Lung (tissue), 12 donors: Measurements from ENCODE around the gene CGNL1. TPM values are rescaled to one million over a fixed set of nuclear protein-coding genes. Genes with fewer than 3 reads are reported as not detected.

Experiments used
- ATAC-seq: fragments of 200-7000 bp; cut with Tn5 transposase; one replicate; pipeline ENCODE4 v1.9.1; 2020; ENCODE audit warnings: moderate number of reproducible peaks; ENCODE audit not compliant: insufficient read depth, low FRiP score
- DNase-seq, 3 donors: peaks; one replicate each; pipeline ENCODE4 v3.0.0-alpha.2; 2013 to 2017
- H3K27ac ChIP-seq, 2 donors: one replicate each; pipeline ENCODE4 v1.5.1; 2013; ENCODE audit warnings: mild to moderate bottlenecking in 2 of 2, moderate library complexity in 2 of 2, control low read depth in 1 of 2, inconsistent platforms in 1 of 2, low read depth in 1 of 2, low read length in 1 of 2
- H3K27me3 ChIP-seq, 3 donors: one replicate each; pipeline ENCODE4 v1.5.1; 2013; ENCODE audit warnings: low read length in 2 of 3; ENCODE audit not compliant: control insufficient read depth in 3 of 3, insufficient read depth in 3 of 3
- H3K36me3 ChIP-seq, 4 donors: one replicate each; pipeline ENCODE4 v1.5.1; 2013; ENCODE audit warnings: low read length in 4 of 4, mild to moderate bottlenecking in 1 of 4, moderate library complexity in 1 of 4; ENCODE audit not compliant: control insufficient read depth in 4 of 4, insufficient read depth in 4 of 4
- H3K4me1 ChIP-seq, 5 donors: one replicate each; pipeline ENCODE4 v1.5.1; 2013; ENCODE audit warnings: low read length in 5 of 5, mild to moderate bottlenecking in 2 of 5, moderate library complexity in 1 of 5; ENCODE audit not compliant: control insufficient read depth in 5 of 5, insufficient read depth in 5 of 5
- H3K4me3 ChIP-seq: one replicate; pipeline ENCODE4 v1.5.1; 2013; ENCODE audit warnings: mild to moderate bottlenecking, control low read depth, moderate library complexity
- H3K9ac ChIP-seq, 2 donors: one replicate each; pipeline ENCODE4 v1.5.1; 2013; ENCODE audit warnings: low read length in 2 of 2, control low read depth in 1 of 2; ENCODE audit not compliant: insufficient read depth in 1 of 2
- H3K9me3 ChIP-seq, 4 donors: one replicate each; pipeline ENCODE4 v1.5.1; 2013; ENCODE audit warnings: low read length in 3 of 4, mild to moderate bottlenecking in 1 of 4, moderate library complexity in 1 of 4; ENCODE audit not compliant: control insufficient read depth in 4 of 4, insufficient read depth in 3 of 4
- CTCF ChIP-seq: IDR thresholded peaks from 2 replicates; pipeline ENCODE4 v1.5.1; 2012; ENCODE audit warnings: mild to moderate bottlenecking; ENCODE audit errors: control extremely low read depth, extremely low read depth
- WGBS, 2 donors: extraction: QIAGEN DNeasy Blood & Tissue Kit; methylation state at CpG; one replicate each; pipeline ENCODE4 v1.1.7; 2013; 5-methylcytosine and 5-hydroxymethylcytosine counted together
- polyA plus RNA-seq, 2 donors: library from polyadenylated mRNA; stranded (reverse); fragments of 200-250 nt; gene quantifications; one replicate each; pipeline ENCODE4 v1.2.1, GENCODE V29; 2013
- total RNA-seq, 2 donors: library from RNA; depleted of rRNA in 1 of 2; stranded (reverse); fragments of >200 nt in 1 of 2; gene quantifications; one replicate each; pipeline ENCODE4 v1.2.1, GENCODE V29; 2014 to 2021
- donor health status: control.
- donor health status: control.
- donor health status: Bipolar disorder and iron deficiency.
- donor health status: healthy.
- donor health status: DM: yes; HTN: yes; CAD: no.

Gene CGNL1
- total and polyA plus RNA-seq, 4 donors, result 9.0 to 42.5 (median 22.9) TPM

DNA sequence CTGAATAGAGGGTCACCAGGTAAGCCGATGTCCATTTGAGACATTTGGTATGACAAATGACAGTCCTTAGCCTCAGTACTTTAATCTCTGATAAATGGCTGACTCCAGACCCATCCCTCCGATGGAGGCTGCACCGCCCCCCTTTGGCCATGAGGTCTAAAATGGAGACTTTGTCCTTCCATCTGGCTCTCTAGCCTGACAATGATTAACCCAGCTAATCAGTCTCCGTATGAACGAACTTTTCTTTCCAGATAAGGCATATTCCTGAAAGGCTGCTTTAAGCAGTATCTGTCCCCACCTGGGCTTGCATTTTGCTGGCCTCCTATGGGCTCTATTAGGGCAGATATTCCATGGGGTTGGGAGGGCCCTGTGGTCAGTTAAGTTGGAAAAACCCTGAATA, 204.6 kb downstream of the CGNL1 start:
- Histone ChIP-seq H3K27ac (no peak overlapping the region), H3K27me3 (no peaks in the 10 kb centered on the region), H3K9ac (no peak overlapping the region), H3K36me3 (no peaks in the 10 kb centered on the region), H3K4me1 (peaks cover 0 to 5% (median 0%) of the 10 kb centered on the region in 5 donors), H3K9me3 (peaks cover 0 to 12% (median 0%) of the 10 kb centered on the region in 4 donors), H3K4me3 (no peak overlapping the region)
- WGBS, 2 donors, result 76 to 86% methylated on average over 5 of the region's 5 CpGs
- no peak for TF ChIP-seq CTCF
- ATAC-seq (no peak), DNase-seq (peak in 1 of 3 donors; percentile 67)

- 88 to 93% methylated on average over 1 of the region's 1 CpG for WGBS, 2 donors
These were observed 205.8 kb downstream of the CGNL1 start for GRCh38 chr15:57582090-57582489.

GRCh38 chr15:57583282-57583681, 207.0 kb downstream of the CGNL1 start:
- Histone ChIP-seq H3K27me3 (no peaks in the 10 kb centered on the region), H3K9me3 (peaks cover 0 to 12% (median 0%) of the 10 kb centered on the region in 4 donors), H3K4me3 (no peak overlapping the region), H3K9ac (no peak overlapping the region), H3K36me3 (no peaks in the 10 kb centered on the region), H3K4me1 (peaks cover 0 to 7% (median 0%) of the 10 kb centered on the region in 5 donors), H3K27ac (no peak overlapping the region)
- WGBS, 2 donors, result 89 to 92% methylated on average over 2 of the region's 2 CpGs
- TF ChIP-seq CTCF, result no peak
- ATAC-seq, result no peak
- no peak for DNase-seq

More at GRCh38 chr15:57582090-57582489, 205.8 kb downstream of the CGNL1 start:
- Histone ChIP-seq H3K9ac (no peak overlapping the region), H3K27ac (no peak overlapping the region), H3K4me3 (no peak overlapping the region), H3K9me3 (peaks cover 0 to 12% (median 0%) of the 10 kb centered on the region in 4 donors), H3K36me3 (no peaks in the 10 kb centered on the region), H3K4me1 (peaks cover 0 to 5% (median 0%) of the 10 kb centered on the region in 5 donors), H3K27me3 (no peaks in the 10 kb centered on the region)
- DNase-seq (no peak), ATAC-seq (no peak)
- no peak for TF ChIP-seq CTCF

DNA sequence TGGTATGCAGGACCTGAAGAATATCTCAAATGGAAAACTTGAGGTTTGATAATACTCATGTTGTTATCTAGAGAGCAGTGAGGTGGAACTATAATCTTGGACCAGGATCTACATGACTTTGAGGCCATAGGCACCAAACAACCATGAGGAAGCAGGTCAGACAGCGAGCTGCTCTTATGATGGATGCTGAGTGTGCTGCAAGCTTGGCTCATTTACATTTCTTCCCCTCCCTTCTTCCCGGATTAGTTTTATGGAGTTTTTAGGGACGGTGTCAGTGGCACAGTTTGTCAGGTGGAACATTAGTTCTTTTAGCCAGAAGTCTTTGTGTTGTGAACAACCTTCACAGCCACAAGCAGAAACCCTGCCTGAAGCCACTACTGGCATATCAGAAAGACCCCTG, 207.4 kb downstream of the CGNL1 start:
- Histone ChIP-seq H3K4me3 (no peak overlapping the region), H3K9me3 (peaks cover 0 to 12% (median 0%) of the 10 kb centered on the region in 4 donors), H3K4me1 (peaks cover 0 to 7% (median 0%) of the 10 kb centered on the region in 5 donors), H3K27me3 (no peaks in the 10 kb centered on the region), H3K9ac (no peak overlapping the region), H3K36me3 (no peaks in the 10 kb centered on the region), H3K27ac (no peak overlapping the region)
- DNase-seq (no peak), ATAC-seq (no peak)
- WGBS, 2 donors, result 93 to 98% methylated on average over 3 of the region's 3 CpGs
- TF ChIP-seq CTCF, result no peak
